NCI-H748 treated with DMSO at 0.1 percent for 48 hours (cell line): Measurements from ENCODE around the gene TVP23C.
"Not testable (repeated sequence)": the region's sequence is repeated elsewhere in the genome, so short reads cannot be mapped to it uniquely, and the experiment has no call there.

Experiments used
- DNase-seq: peaks from one replicate; lab custom pipeline; 2025; lab: John Stamatoyannopoulos, UW

TVP23C gene

GRCh38 chr17:15526292-15527218 lies 36.7 kb downstream of the TVP23C start:
- DNase-seq = peak; percentile 2

DNA sequence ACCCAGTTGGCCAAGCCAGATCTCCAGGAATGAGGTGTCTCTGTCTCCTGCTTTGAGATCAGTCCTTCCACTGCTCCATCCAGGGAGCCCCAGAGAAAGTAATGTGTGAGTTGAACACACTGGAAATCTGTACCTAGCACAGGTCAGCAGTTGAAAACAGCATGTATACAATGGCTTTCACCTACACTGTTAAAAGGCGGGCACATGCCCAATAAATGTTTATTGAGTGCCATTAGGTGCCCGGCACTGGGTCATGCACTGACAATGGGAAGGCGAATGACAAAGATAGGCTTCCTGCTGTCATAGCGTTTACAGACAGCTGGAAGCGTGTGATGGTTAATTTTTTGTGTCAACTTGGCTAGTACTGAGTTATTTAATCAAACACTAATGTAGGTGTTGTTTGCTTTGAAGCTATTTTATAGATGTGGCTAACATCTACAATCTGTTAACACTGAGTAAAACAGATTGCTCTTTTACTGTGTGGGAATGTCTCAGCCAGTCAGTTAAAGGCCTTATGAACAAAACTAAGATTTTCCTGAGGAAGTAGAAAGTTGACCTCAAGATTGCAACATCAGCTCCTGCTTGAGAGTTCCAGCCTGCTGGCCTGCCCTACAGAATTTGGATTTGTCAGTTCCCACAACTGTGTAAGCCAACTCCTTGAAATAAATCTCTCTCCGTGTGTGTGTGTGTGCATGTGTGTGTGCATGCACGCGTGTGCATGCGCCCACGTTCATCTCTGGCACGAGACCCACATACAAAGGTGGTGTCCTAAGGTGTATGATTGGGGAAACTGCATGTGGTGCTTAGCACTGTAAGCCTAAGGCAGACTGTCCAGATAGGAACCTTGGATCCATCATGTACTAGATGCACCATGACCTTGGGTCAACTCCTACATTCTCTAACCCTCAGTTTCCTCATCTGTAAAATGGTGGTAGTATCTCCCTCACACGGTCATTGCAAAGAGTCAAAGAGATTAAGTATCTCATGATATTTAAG lies 38.0 kb downstream of the TVP23C start:
- DNase-seq = peak; percentile 3

DNA sequence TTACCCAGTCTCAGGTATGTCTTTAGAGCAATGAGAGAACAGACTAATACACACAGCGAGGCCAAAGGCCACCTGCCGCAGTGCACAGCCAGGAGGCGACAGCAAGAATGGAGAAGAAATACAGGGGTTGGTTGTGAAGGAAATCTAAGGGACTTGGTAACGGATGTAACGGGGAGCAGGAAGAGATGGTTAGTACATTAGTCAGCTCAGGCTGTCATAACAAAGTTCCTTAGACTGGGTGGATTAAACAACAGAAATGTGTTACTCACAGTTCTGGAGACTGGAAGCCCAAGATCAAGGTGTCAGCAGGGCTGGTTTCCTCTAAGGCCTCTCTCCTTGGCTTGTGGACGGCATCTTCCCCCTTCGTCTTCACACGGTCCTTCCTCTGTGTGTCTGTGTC lies 47.1 kb downstream of the TVP23C start:
- DNase-seq = no peak

DNA sequence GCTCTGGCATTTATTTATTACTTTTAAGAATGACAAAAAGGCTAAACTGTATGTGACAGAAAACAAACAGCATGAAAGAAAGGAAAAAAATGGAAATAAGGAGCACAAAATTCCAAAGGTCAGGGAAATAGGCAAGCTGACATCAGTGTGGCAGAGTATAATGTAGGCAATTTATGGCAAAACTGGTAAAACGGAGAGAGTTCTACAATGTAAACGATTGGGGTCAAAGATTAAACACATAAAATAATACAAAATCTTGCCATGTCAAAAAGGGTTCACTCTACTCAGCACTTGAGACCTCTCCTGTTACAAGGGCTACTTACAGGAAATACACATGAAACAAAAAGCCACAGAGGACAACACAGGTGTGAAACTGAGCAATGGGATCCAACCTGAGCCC lies 48.8 kb downstream of the TVP23C start:
- DNase-seq = no peak

DNA sequence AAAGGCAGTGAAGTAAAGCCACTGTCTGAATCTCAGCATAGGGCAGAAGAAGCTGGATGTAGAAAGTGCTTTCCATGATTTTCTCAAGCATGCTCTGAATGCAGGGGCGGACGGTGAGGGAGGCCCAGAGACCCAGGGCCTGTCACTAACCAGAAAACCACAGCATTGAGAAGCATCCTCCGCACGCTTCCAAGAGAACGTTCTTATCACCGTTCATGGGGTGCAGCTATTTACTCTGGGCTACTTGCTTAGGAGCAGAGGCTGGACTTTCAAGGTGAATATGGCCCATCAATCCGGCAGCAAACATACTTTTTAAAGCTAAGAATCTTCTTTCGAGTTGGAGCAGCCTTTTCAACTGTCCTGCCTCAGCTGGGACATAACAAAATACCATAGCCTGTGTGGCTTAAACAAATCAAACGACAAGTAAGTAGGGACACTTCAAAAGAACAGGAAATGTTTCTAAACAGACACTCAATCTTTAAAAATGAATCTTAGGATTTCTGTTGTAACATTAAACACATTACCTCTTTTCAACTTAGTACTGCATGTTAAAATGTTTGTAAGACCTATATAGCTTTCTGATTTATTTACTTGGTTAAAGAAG lies 49.3 kb downstream of the TVP23C start:
- DNase-seq = no peak

GRCh38 chr17:15513058-15513791 lies 50.1 kb downstream of the TVP23C start:
- no peak for DNase-seq

- DNase-seq = no peak
Measured at GRCh38 chr17:15512071-15512709, 51.1 kb downstream of the TVP23C start.

GRCh38 chr17:15511142-15511541 lies 52.1 kb downstream of the TVP23C start:
- DNase-seq = no peak

GRCh38 chr17:15510361-15510760 lies 52.9 kb downstream of the TVP23C start:
- no peak for DNase-seq

DNA sequence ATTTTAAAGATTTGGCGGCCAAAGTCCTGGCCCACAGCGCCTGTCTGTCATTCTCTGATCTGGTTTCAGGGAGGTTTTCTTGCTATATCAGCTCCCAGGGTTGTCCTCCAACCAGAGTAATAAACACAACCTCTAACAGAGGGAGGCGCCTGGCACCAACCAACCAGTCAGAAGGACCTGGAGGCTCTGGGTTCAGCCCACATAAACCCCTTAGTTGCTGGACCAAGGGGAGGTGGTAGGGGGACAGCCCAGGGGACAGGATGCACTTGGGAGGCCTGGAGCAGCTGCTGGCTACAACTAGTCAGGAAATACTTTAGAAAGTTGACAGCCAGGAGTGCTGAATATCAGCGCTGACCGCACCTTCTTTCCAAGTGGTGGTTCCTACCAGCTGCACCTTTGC lies 54.2 kb downstream of the TVP23C start:
- no peak for DNase-seq

- no peak for DNase-seq
Measured at GRCh38 chr17:15508466-15508865, 54.8 kb downstream of the TVP23C start.

DNA sequence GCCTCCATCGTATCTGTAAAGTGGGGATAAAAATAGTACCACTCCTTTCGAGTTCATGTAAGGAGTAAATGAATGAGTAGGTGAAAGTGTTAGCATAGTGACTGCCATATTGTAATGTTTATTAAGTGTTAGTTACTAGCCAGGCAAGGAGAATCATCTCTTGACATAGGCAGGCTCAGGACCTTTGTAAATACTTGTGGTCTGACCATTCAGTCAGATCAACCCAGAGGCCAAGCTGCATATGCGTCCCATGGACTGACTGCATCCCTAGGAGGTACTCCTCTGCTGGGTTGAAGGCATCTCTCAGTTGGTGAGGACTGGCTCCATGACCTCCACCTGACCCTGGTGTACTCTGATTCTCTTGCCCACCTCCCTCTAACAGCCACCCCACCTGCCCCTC lies 55.4 kb downstream of the TVP23C start:
- DNase-seq = no peak

- no peak for DNase-seq
Measured at GRCh38 chr17:15507001-15507400, 56.3 kb downstream of the TVP23C start.

DNA sequence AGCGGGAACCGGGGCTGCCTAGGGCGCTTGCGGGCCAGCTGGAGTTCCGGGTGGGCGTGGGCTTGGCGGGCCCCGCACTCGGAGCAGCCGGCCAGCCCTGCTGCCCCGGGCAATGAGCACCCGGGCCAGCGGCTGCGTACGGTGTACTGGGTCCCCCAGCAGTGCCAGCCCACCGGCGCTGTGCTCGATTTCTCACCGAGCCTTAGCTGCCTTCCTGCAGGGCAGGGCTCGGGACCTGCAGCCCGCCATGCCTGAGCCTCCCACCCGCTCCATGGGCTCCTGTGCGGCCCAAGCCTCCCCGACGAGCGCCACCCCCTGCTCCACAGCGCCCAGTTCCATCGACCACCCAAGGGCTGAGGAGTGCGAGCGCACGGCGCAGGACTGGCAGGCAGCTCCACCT lies 57.6 kb downstream of the TVP23C start:
- not testable (repeated sequence) for DNase-seq

DNA sequence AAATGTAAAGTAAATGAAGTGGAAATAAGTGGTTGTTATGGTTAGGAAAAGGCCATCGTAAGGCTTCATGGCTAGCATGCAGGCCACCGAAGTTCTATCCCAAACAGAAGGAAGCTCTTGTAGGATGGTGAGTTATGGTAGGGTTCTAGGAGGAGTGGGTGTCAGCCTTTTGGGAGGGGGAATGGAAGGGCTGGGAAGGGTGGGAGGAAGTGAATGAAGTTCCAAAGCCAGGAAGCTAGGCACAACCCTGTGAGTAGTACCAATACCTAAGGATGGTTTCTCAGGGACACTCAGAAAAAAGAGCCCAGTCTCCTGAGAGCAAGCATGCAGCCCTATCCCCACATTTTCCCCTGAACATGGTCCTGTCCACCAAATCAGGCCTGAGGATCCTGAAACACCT lies 59.6 kb downstream of the TVP23C start:
- DNase-seq = no peak

DNA sequence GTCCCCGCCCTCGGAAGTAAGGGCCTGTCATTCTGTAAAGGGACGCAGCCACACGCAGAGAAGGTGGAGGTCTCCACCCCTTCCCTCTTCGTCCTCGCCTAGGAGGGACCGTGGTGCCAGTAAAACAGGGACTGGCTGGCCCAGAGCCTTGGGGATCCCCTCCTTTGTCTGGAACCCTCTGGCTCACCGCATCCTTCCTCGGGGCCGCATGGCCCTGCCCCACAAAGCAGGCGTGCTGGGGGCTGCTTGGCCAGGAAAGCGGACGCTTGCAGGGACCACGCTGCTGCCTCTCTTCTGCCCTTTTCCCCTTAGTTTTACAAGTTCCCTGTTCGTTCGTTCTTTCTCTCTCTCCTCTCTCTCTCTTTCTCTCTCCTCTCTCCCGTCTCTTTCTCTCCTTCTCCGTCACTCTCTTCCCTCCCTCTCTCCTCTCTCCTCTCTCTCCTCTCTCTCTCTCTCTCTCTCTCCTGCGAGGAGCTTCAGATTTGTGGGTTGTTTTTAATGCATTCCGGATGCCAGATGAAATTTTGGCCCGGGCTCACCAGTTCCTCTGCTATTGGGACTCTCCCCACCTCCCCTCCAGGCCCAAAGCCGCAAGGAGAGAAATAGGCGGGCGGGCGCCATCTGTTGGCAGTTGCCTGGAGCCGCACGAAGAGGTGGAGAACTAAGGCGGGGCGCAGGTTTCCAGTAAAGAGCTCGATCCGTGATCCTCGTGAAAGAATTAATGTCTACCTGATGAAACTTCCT lies 60.7 kb downstream of the TVP23C start:
- DNase-seq = peak; percentile 14

- DNase-seq = no peak
Measured at GRCh38 chr17:15501793-15502192, 61.5 kb downstream of the TVP23C start.

GRCh38 chr17:15501282-15501681 lies 62.0 kb downstream of the TVP23C start:
- DNase-seq = no peak

DNA sequence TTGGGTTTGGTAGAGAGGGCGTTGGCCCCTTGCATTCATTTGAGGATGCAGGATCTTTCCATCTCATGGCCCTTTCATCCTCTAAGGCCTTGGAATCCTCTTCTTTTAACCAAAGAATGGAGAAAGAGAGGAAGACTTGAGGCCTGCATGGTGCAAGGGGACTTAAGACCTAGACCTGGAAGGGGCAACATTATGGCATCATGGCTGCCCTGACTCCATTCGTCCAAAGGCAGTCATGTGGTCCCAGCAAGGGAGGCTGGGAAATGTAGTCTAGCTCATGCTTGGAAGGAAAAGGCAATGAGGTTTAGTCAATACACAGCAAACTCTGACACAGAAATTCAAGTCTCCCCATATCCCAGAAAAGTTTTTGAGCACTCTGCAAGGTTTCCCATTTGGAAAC lies 65.2 kb downstream of the TVP23C start:
- no peak for DNase-seq
